T-helper 2 cell treated with Interferon-gamma antibody and Interleukin-4, amounts not matched to agents 5 μg/mL and 100 μg/mL, for 36 hours (primary cell): Measurements from ENCODE around the gene RNASE13.
"Not testable (repeated sequence)": the region's sequence is repeated elsewhere in the genome, so short reads cannot be mapped to it uniquely, and the experiment has no call there.

Experiments
- DNase-seq: peaks from one replicate; pipeline ENCODE4 v3.0.0; 2021; ENCODE audit warnings: low spot score
- H3K27ac Mint-ChIP-seq: one replicate; pipeline ENCODE4 v1.8.0; 2021; ENCODE audit warnings: mild to moderate bottlenecking, mixed read lengths
- H3K27me3 Mint-ChIP-seq: one replicate; pipeline ENCODE4 v1.8.0; 2021; ENCODE audit warnings: low read depth, mixed read lengths
- H3K36me3 Mint-ChIP-seq: one replicate; pipeline ENCODE4 v1.8.0; 2021; ENCODE audit warnings: low read depth, mixed read lengths
- H3K4me1 Mint-ChIP-seq: one replicate; pipeline ENCODE4 v1.8.0; 2021; ENCODE audit warnings: low read depth, mixed read lengths
- H3K4me3 Mint-ChIP-seq: one replicate; pipeline ENCODE4 v1.8.0; 2022; ENCODE audit warnings: mild to moderate bottlenecking, moderate library complexity, mixed read lengths
- H3K9me3 Mint-ChIP-seq: one replicate; pipeline ENCODE4 v1.8.0; 2021; ENCODE audit warnings: mixed read lengths

Gene RNASE13

GRCh38 chr14:21016413-21017190 lies 18.0 kb downstream of the RNASE13 start:
- Mint-ChIP-seq H3K27ac (no peak overlapping the region), H3K9me3 (no peaks in the 10 kb centered on the region), H3K4me1 (no peaks in the 10 kb centered on the region), H3K36me3 (no peaks in the 10 kb centered on the region), H3K4me3 (no peak overlapping the region), H3K27me3 (peaks cover 16% of the 10 kb centered on the region)
- no peak for DNase-seq

- no peak overlapping the region for H3K4me3 Mint-ChIP-seq
- H3K4me1 Mint-ChIP-seq: no peaks in the 10 kb centered on the region
- no peak overlapping the region for H3K27ac Mint-ChIP-seq
- H3K36me3 Mint-ChIP-seq: no peaks in the 10 kb centered on the region
- H3K27me3 Mint-ChIP-seq: peaks cover 20% of the 10 kb centered on the region
- no peak for DNase-seq
- H3K9me3 Mint-ChIP-seq: no peaks in the 10 kb centered on the region
These were observed 19.3 kb downstream of the RNASE13 start for GRCh38 chr14:21015312-21015711.

- no peak overlapping the region for H3K4me3 Mint-ChIP-seq
- H3K4me1 Mint-ChIP-seq: no peaks in the 10 kb centered on the region
- H3K9me3 Mint-ChIP-seq: no peaks in the 10 kb centered on the region
- H3K36me3 Mint-ChIP-seq: no peaks in the 10 kb centered on the region
- peak; percentile 58 for DNase-seq
- peaks cover 20% of the 10 kb centered on the region for H3K27me3 Mint-ChIP-seq
- H3K27ac Mint-ChIP-seq: no peak overlapping the region
These were observed 19.8 kb downstream of the RNASE13 start for GRCh38 chr14:21014761-21015190.

- Mint-ChIP-seq H3K27ac (no peak overlapping the region), H3K4me3 (no peak overlapping the region), H3K36me3 (no peaks in the 10 kb centered on the region), H3K9me3 (no peaks in the 10 kb centered on the region), H3K27me3 (peaks cover 25% of the 10 kb centered on the region), H3K4me1 (no peaks in the 10 kb centered on the region)
- DNase-seq: no peak
These were observed 23.5 kb downstream of the RNASE13 start for GRCh38 chr14:21011136-21011535.

- H3K36me3 Mint-ChIP-seq, H3K4me3 Mint-ChIP-seq, H3K4me1 Mint-ChIP-seq, H3K27ac Mint-ChIP-seq, H3K9me3 Mint-ChIP-seq, DNase-seq: not testable (repeated sequence)
- peaks cover 25% of the 10 kb centered on the region for H3K27me3 Mint-ChIP-seq
These were observed 24.9 kb downstream of the RNASE13 start for GRCh38 chr14:21009721-21010120.

GRCh38 chr14:21003788-21004346 lies 30.7 kb downstream of the RNASE13 start:
- no peak for DNase-seq
- Mint-ChIP-seq H3K27me3 (no peaks in the 10 kb centered on the region), H3K4me1 (no peaks in the 10 kb centered on the region), H3K4me3 (no peak overlapping the region), H3K36me3 (no peaks in the 10 kb centered on the region), H3K9me3 (no peaks in the 10 kb centered on the region), H3K27ac (no peak overlapping the region)

GRCh38 chr14:21001218-21001617 lies 33.4 kb downstream of the RNASE13 start:
- Mint-ChIP-seq H3K36me3 (peaks cover 8% of the 10 kb centered on the region), H3K4me3 (no peak overlapping the region), H3K9me3 (no peaks in the 10 kb centered on the region), H3K27me3 (no peaks in the 10 kb centered on the region), H3K4me1 (peaks cover 2% of the 10 kb centered on the region), H3K27ac (no peak overlapping the region)
- DNase-seq: no peak

GRCh38 chr14:20999591-20999990 lies 35.0 kb downstream of the RNASE13 start:
- Mint-ChIP-seq H3K27me3 (no peaks in the 10 kb centered on the region), H3K36me3 (peaks cover 21% of the 10 kb centered on the region), H3K4me3 (no peak overlapping the region), H3K9me3 (no peaks in the 10 kb centered on the region), H3K4me1 (peaks cover 2% of the 10 kb centered on the region), H3K27ac (no peak overlapping the region)
- no peak for DNase-seq

- Mint-ChIP-seq H3K36me3 (peaks cover 27% of the 10 kb centered on the region), H3K4me3 (no peak within 1 kb of the TSS), H3K27me3 (no peaks in the 10 kb centered on the region), H3K9me3 (no peaks in the 10 kb centered on the region), H3K27ac (no peak within 1 kb of the TSS), H3K4me1 (peaks cover 2% of the 10 kb centered on the region)
- no peak for DNase-seq
These were observed 35.8 kb downstream of the RNASE13 start, which contains the start of gene SLC39A2 for GRCh38 chr14:20998674-20999366. Gene SLC39A2 (plus strand): TSS chr14:20999293. CDS start chr14:20999447, 154 bp downstream.

- Mint-ChIP-seq H3K4me1 (peaks cover 2% of the 10 kb centered on the region), H3K27ac (no peak overlapping the region), H3K27me3 (no peaks in the 10 kb centered on the region), H3K4me3 (no peak overlapping the region), H3K36me3 (peaks cover 29% of the 10 kb centered on the region), H3K9me3 (no peaks in the 10 kb centered on the region)
- DNase-seq: no peak
These were observed 36.5 kb downstream of the RNASE13 start for GRCh38 chr14:20998139-20998538.

- Mint-ChIP-seq H3K27ac (no peak overlapping the region), H3K36me3 (peaks cover 32% of the 10 kb centered on the region), H3K4me3 (no peak overlapping the region), H3K27me3 (no peaks in the 10 kb centered on the region), H3K9me3 (no peaks in the 10 kb centered on the region), H3K4me1 (peaks cover 2% of the 10 kb centered on the region)
- DNase-seq: no peak
These were observed 37.0 kb downstream of the RNASE13 start for GRCh38 chr14:20997564-20997963.

- Mint-ChIP-seq H3K36me3 (peaks cover 36% of the 10 kb centered on the region), H3K9me3 (no peaks in the 10 kb centered on the region), H3K27ac (peak overlapping the region; percentile 9), H3K4me1 (peaks cover 2% of the 10 kb centered on the region), H3K27me3 (no peaks in the 10 kb centered on the region), H3K4me3 (no peak overlapping the region)
- DNase-seq: no peak
These were observed 37.5 kb downstream of the RNASE13 start for GRCh38 chr14:20997115-20997514.

GRCh38 chr14:20996521-20996920 lies 38.1 kb downstream of the RNASE13 start:
- Mint-ChIP-seq H3K4me3 (no peak overlapping the region), H3K36me3 (peaks cover 40% of the 10 kb centered on the region), H3K4me1 (peaks cover 5% of the 10 kb centered on the region), H3K9me3 (no peaks in the 10 kb centered on the region), H3K27me3 (no peaks in the 10 kb centered on the region), H3K27ac (no peak overlapping the region)
- no peak for DNase-seq
